ENCODE measurements around the gene TESK1. TPM values are rescaled to one million over a fixed set of nuclear protein-coding genes. Genes with fewer than 3 reads are reported as not detected.

The TESK1 gene
- total and polyA plus RNA-seq, 2 of the 8 experiments (the other 6 are each of a cell fraction or from before 2014, with no cell fraction given), result 13.5 to 13.9 TPM

DNA sequence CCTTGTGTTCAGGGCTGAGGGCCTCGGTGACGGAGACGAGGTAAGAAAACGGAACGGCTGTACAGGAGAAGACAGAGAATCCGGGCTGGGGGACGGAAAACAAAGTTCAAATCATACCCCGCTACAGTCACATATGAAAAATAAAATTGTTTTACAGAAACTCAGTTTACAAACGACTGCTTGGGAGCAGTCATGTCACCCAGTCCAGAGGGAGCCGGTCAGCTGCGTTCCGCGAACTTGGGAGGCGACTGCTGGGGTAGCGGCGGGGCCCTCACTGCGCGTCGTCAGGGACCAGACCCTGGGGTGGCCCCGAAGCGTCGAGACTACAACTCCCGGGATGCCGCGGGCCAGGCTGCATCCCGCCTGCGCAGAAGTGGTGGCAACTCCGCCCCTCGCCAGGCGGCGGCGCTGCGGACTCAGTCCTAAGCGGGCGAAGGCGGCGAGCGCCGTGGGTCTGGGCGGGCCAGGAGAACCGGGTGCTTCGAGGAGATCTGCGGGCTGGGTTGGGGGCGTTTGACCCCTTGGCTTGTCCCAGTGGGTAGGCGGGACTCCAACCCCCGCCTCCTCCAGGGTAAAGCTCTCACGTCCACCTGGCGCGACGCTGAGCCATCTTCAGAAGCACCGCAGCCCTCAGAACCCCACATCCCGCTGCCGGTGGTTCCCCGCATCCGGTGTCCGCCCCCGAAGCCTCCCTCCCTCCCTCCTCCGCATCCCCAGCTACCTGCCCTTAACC, 41.6 kb downstream of the TESK1 start (continued):
- peak; percentile 89 to 98 (median 93) for TF ChIP-seq CTCF (IDR thresholded peaks at IDR 0.05; ENCODE audit: control extremely low read depth in 1 of 3, insufficient read depth in 1 of 3, low read depth in 1 of 3, low read length in 3 of 3)
- 0 out of 2 replicates have a peak, but pooled peaks have one; percentile 41 for TF ChIP-seq TCF12 (IDR thresholded peaks at IDR 0.05; ENCODE audit: low read depth, low read length)
